Uterine smooth muscle cell (primary cell): ENCODE data around the gene DNAJC30. TPM values are rescaled to one million over a fixed set of nuclear protein-coding genes. Genes with fewer than 3 reads are reported as not detected.

Source experiments
- total RNA-seq: library from RNA; depleted of rRNA; stranded (reverse); fragments of >200 nt; gene quantifications from 2 replicates; pipeline ENCODE4 v1.2.3, GENCODE V29; 2014

DNAJC30 gene
- 1.8 and 2.2 TPM in 2 replicates for total RNA-seq

GRCh38 chr7:73683056-73683787 is at the start of gene DNAJC30, which contains the start of gene BUD23:
Gene DNAJC30 (minus strand): TSS chr7:73683453. CDS start chr7:73683423, 30 bp downstream.
Gene BUD23 (plus strand): TSS chr7:73683597. CDS start chr7:73683626, 29 bp downstream.

GRCh38 chr7:73718905-73719805 is 35.9 kb upstream of the DNAJC30 start, which contains the start of gene STX1A:
Gene STX1A (minus strand): TSS chr7:73719669. CDS start chr7:73719631, 38 bp downstream.

GRCh38 chr7:73667344-73668102 is 15.7 kb downstream of the DNAJC30 start, which contains the start of gene VPS37D:
Gene VPS37D (plus strand): TSS chr7:73667831. CDS start chr7:73667959, 128 bp downstream.

Other genes with a start within 250 kb of the DNAJC30 start
- 0.44 and 0.75 TPM in 2 replicates for gene FZD9, start 249.7 kb downstream of the DNAJC30 start, total RNA-seq
- gene BAZ1B, start 161.2 kb downstream of the DNAJC30 start, total RNA-seq, result 66.6 and 80.3 TPM in 2 replicates
- 22.7 and 26.1 TPM in 2 replicates for gene BCL7B, start 125.8 kb downstream of the DNAJC30 start, total RNA-seq
- 110 and 120 TPM in 2 replicates for gene TBL2, start 104.9 kb downstream of the DNAJC30 start, total RNA-seq
- gene MLXIPL, start 58.9 kb downstream of the DNAJC30 start, total RNA-seq, result not detected in 2 replicates
- gene VPS37D, start 15.6 kb downstream of the DNAJC30 start, total RNA-seq, result 3.3 and 9.2 TPM in 2 replicates
- 47.5 and 66.5 TPM in 2 replicates for gene BUD23, start 144 bp upstream of the DNAJC30 start, total RNA-seq
- 17.4 and 32.3 TPM in 2 replicates for gene STX1A, start 36.2 kb upstream of the DNAJC30 start, total RNA-seq
- gene ABHD11, start 55.3 kb upstream of the DNAJC30 start, total RNA-seq, result 17.0 and 37.1 TPM in 2 replicates
- gene CLDN3, start 86.8 kb upstream of the DNAJC30 start, total RNA-seq, result 0.12 and 0.44 TPM in 2 replicates
- gene CLDN4, start 147.5 kb upstream of the DNAJC30 start, total RNA-seq, result 58.2 and 84.7 TPM in 2 replicates
- gene METTL27, start 159.1 kb upstream of the DNAJC30 start, total RNA-seq, result 26.5 and 51.5 TPM in 2 replicates
- gene TMEM270, start 177.7 kb upstream of the DNAJC30 start, total RNA-seq, result not detected in 2 replicates